ENCODE results near the gene C8A. TPM values are rescaled to one million over a fixed set of nuclear protein-coding genes. Genes with fewer than 3 reads are reported as not detected.

C8A gene
- total and polyA plus RNA-seq, 2 of the 13 experiments (the other 11 are each of a cell fraction or from before 2014, with no cell fraction given), result 10.5 to 15.0 TPM

DNA sequence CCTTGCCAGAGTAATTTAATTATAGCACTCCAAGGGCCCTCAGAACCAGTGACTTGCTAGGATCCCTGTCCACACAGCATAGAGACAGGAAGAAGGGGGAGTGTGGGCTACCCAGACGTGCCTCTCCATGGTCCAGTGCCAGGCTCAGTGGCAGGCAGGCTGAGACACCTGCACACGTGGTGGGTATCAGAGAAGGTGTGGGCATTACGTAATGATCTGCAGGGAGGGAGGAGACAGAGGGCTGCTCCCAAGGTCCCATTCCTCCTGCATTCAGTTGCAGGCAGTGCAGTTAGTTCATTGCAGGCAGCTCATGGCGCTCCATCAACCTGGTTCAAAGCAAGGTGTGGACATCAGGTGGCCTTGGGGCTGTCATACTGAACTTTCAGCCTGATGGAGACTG is 61.4 kb downstream of the C8A start (continued):
- TF ChIP-seq, protein P1, sequence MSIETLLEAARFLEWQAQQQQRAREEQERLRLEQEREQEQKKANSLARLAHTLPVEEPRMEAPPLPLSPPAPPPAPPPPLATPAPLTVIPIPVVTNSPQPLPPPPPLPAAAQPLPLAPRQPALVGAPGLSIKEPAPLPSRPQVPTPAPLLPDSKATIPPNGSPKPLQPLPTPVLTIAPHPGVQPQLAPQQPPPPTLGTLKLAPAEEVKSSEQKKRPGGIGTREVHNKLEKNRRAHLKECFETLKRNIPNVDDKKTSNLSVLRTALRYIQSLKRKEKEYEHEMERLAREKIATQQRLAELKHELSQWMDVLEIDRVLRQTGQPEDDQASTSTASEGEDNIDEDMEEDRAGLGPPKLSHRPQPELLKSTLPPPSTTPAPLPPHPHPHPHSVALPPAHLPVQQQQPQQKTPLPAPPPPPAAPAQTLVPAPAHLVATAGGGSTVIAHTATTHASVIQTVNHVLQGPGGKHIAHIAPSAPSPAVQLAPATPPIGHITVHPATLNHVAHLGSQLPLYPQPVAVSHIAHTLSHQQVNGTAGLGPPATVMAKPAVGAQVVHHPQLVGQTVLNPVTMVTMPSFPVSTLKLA (IDR thresholded peaks at IDR 0.05), result peak; percentile 48
- TF ChIP-seq RXRB (CRISPR knock-in tag; IDR thresholded peaks at IDR 0.05; ENCODE audit: borderline replicate concordance) (peak; percentile 45; the same call in 1 of the 2 replicates), SOX13 (IDR thresholded peaks at IDR 0.05) (no peak), SOX13 (CRISPR knock-in tag; conservative IDR thresholded peaks at IDR 0.05 in 1 of 2, IDR thresholded peaks at IDR 0.05 in 1 of 2) (peak in 1 of 2 experiments; percentile 58; a peak in 1 of 4 replicates), GABPB1 (CRISPR knock-in tag; IDR thresholded peaks at IDR 0.05) (peak; percentile 28; the same call in 1 of the 2 replicates), SAP130 (CRISPR knock-in tag; IDR thresholded peaks at IDR 0.05; ENCODE audit: low read depth) (peak; percentile 25; the same call in 1 of the 2 replicates), GATAD2A (CRISPR knock-in tag; IDR thresholded peaks at IDR 0.05) (peak; percentile 72), DNMT3B (CRISPR knock-in tag; conservative IDR thresholded peaks at IDR 0.05) (no peak), BRD4 (CRISPR knock-in tag; IDR thresholded peaks at IDR 0.05) (0 out of 2 replicates have a peak, but pooled peaks have one; percentile 60), SALL1 (CRISPR knock-in tag; IDR thresholded peaks at IDR 0.05) (peak; percentile 62; the same call in 1 of the 2 replicates), EP300 (IDR thresholded peaks at IDR 0.05; ENCODE audit: low read depth in 2 of 2, low read length in 2 of 2) (peak in 1 of 2 experiments; percentile 33; a peak in 1 of 4 replicates), EP300 (CRISPR knock-in tag; IDR thresholded peaks at IDR 0.05; ENCODE audit: borderline replicate concordance) (peak; percentile 22; the same call in 1 of the 2 replicates), ZMYM4 (CRISPR knock-in tag; IDR thresholded peaks at IDR 0.05) (peak; percentile 58), CEBPB (IDR thresholded peaks at IDR 0.05; ENCODE audit: borderline replicate concordance, low read depth, low read length) (peak; percentile 78), CEBPG (CRISPR knock-in tag; IDR thresholded peaks at IDR 0.05) (peak; percentile 78), ZNF138 (CRISPR knock-in tag; IDR thresholded peaks at IDR 0.05; ENCODE audit: low read depth) (no peak), HOXA3 (CRISPR knock-in tag; IDR thresholded peaks at IDR 0.05) (peak; percentile 57), FOSL2 (CRISPR knock-in tag; IDR thresholded peaks at IDR 0.05) (0 out of 2 replicates have a peak, but pooled peaks have one; percentile 14), YY1 (IDR thresholded peaks at IDR 0.05; ENCODE audit: insufficient read depth, insufficient replicate concordance, low read depth, low read length) (no peak), CBX5 (CRISPR knock-in tag; IDR thresholded peaks at IDR 0.05; ENCODE audit: borderline replicate concordance) (0 out of 2 replicates have a peak, but pooled peaks have one; percentile 22)
- TF ChIP-seq, protein P2, sequence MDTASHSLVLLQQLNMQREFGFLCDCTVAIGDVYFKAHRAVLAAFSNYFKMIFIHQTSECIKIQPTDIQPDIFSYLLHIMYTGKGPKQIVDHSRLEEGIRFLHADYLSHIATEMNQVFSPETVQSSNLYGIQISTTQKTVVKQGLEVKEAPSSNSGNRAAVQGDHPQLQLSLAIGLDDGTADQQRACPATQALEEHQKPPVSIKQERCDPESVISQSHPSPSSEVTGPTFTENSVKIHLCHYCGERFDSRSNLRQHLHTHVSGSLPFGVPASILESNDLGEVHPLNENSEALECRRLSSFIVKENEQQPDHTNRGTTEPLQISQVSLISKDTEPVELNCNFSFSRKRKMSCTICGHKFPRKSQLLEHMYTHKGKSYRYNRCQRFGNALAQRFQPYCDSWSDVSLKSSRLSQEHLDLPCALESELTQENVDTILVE (CRISPR knock-in tag; IDR thresholded peaks at IDR 0.05), result 0 out of 2 replicates have a peak, but pooled peaks have one; percentile 42
- TF ChIP-seq, protein P3, sequence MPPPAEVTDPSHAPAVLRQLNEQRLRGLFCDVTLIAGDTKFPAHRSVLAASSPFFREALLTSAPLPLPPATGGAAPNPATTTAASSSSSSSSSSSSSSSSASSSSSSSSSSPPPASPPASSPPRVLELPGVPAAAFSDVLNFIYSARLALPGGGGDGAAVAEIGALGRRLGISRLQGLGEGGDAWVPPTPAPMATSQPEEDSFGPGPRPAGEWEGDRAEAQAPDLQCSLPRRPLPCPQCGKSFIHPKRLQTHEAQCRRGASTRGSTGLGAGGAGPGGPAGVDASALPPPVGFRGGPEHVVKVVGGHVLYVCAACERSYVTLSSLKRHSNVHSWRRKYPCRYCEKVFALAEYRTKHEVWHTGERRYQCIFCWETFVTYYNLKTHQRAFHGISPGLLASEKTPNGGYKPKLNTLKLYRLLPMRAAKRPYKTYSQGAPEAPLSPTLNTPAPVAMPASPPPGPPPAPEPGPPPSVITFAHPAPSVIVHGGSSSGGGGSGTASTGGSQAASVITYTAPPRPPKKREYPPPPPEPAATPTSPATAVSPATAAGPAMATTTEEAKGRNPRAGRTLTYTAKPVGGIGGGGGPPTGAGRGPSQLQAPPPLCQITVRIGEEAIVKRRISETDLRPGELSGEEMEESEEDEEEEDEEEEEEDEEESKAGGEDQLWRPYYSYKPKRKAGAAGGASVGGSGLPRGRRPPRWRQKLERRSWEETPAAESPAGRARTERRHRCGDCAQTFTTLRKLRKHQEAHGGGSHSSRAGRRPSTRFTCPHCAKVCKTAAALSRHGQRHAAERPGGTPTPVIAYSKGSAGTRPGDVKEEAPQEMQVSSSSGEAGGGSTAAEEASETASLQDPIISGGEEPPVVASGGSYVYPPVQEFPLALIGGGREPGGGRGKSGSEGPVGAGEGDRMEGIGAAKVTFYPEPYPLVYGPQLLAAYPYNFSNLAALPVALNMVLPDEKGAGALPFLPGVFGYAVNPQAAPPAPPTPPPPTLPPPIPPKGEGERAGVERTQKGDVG (CRISPR knock-in tag; IDR thresholded peaks at IDR 0.05; ENCODE audit: borderline replicate concordance), result peak; percentile 73; the same call in 1 of the 2 replicates
- TF ChIP-seq, protein P4, sequence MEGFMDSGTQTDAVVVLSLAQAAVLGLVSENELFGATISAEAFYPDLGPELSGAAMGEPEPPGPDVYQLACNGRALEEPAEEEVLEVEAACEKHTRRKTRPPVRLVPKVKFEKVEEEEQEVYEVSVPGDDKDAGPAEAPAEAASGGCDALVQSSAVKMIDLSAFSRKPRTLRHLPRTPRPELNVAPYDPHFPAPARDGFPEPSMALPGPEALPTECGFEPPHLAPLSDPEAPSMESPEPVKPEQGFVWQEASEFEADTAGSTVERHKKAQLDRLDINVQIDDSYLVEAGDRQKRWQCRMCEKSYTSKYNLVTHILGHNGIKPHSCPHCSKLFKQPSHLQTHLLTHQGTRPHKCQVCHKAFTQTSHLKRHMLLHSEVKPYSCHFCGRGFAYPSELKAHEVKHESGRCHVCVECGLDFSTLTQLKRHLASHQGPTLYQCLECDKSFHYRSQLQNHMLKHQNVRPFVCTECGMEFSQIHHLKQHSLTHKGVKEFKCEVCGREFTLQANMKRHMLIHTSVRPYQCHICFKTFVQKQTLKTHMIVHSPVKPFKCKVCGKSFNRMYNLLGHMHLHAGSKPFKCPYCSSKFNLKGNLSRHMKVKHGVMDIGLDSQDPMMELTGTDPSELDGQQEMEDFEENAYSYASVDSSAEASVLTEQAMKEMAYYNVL (CRISPR knock-in tag; IDR thresholded peaks at IDR 0.05; ENCODE audit: borderline replicate concordance), result 0 out of 2 replicates have a peak, but pooled peaks have one; percentile 22

Measured in HepG2 (cell line).